ENCODE results near the gene DTX3. TPM values are rescaled to one million over a fixed set of nuclear protein-coding genes. Genes with fewer than 3 reads are reported as not detected.

The DTX3 gene
- total RNA-seq, 1 donor from 2014 or later: 29.9 TPM

- H3K4me1 Mint-ChIP-seq (ENCODE audit: unreplicated experiment): peaks cover 19% of the 10 kb centered on the region
- H3K27ac Mint-ChIP-seq (ENCODE audit: unreplicated experiment): no peak overlapping the region
- no peak for TF ChIP-seq CTCF (IDR thresholded peaks at IDR 0.05)
- H3K36me3 Mint-ChIP-seq (ENCODE audit: unreplicated experiment): peaks cover 24% of the 10 kb centered on the region
- no peaks in the 10 kb centered on the region for H3K27me3 Mint-ChIP-seq (ENCODE audit: unreplicated experiment)
- H3K9me3 Mint-ChIP-seq (ENCODE audit: unreplicated experiment): no peaks in the 10 kb centered on the region
- no peak overlapping the region for H3K4me3 Mint-ChIP-seq (ENCODE audit: unreplicated experiment)
- DNase-seq (ENCODE audit: extremely low spot score, unreplicated experiment): no peak
Measured at GRCh38 chr12:57593187-57593586, 11.4 kb upstream of the DTX3 start.

- Mint-ChIP-seq H3K36me3 (ENCODE audit: unreplicated experiment) (peaks cover 54% of the 10 kb centered on the region), H3K4me3 (ENCODE audit: unreplicated experiment) (no peak overlapping the region)
Measured at GRCh38 chr12:57600395-57600794, 4.2 kb upstream of the DTX3 start.

GRCh38 chr12:57602544-57602943 lies 2.1 kb upstream of the DTX3 start:
- DNase-seq (ENCODE audit: extremely low spot score, unreplicated experiment): no peak
- Mint-ChIP-seq H3K36me3 (ENCODE audit: unreplicated experiment) (peaks cover 41% of the 10 kb centered on the region), H3K4me3 (ENCODE audit: unreplicated experiment) (no peak overlapping the region), H3K27me3 (ENCODE audit: unreplicated experiment) (peaks cover 2% of the 10 kb centered on the region), H3K9me3 (ENCODE audit: unreplicated experiment) (no peaks in the 10 kb centered on the region), H3K27ac (ENCODE audit: unreplicated experiment) (no peak overlapping the region), H3K4me1 (ENCODE audit: unreplicated experiment) (peaks cover 25% of the 10 kb centered on the region)
- TF ChIP-seq CTCF (IDR thresholded peaks at IDR 0.05): no peak

More at GRCh38 chr12:57600395-57600794, 4.2 kb upstream of the DTX3 start:
- Mint-ChIP-seq H3K27me3 (ENCODE audit: unreplicated experiment) (no peaks in the 10 kb centered on the region), H3K4me1 (ENCODE audit: unreplicated experiment) (peaks cover 20% of the 10 kb centered on the region), H3K9me3 (ENCODE audit: unreplicated experiment) (no peaks in the 10 kb centered on the region), H3K27ac (ENCODE audit: unreplicated experiment) (no peak overlapping the region)
- no peak for DNase-seq (ENCODE audit: extremely low spot score, unreplicated experiment)
- TF ChIP-seq CTCF (IDR thresholded peaks at IDR 0.05): no peak

GRCh38 chr12:57603324-57603723 lies 1.3 kb upstream of the DTX3 start:
- DNase-seq (ENCODE audit: extremely low spot score, unreplicated experiment): no peak
- peak overlapping the region; percentile 93 for H3K27ac Mint-ChIP-seq (ENCODE audit: unreplicated experiment)
- peaks cover 38% of the 10 kb centered on the region for H3K36me3 Mint-ChIP-seq (ENCODE audit: unreplicated experiment)
- no peak for TF ChIP-seq CTCF (IDR thresholded peaks at IDR 0.05)
- peaks cover 2% of the 10 kb centered on the region for H3K27me3 Mint-ChIP-seq (ENCODE audit: unreplicated experiment)
- H3K4me3 Mint-ChIP-seq (ENCODE audit: unreplicated experiment): no peak overlapping the region
- peaks cover 25% of the 10 kb centered on the region for H3K4me1 Mint-ChIP-seq (ENCODE audit: unreplicated experiment)
- H3K9me3 Mint-ChIP-seq (ENCODE audit: unreplicated experiment): no peaks in the 10 kb centered on the region

GRCh38 chr12:57603815-57604453 lies 690 bp upstream of the DTX3 start:
- peak overlapping the region; percentile 93 for H3K27ac Mint-ChIP-seq (ENCODE audit: unreplicated experiment)
- DNase-seq (ENCODE audit: extremely low spot score, unreplicated experiment): no peak
- no peak for TF ChIP-seq CTCF (IDR thresholded peaks at IDR 0.05)
- no peaks in the 10 kb centered on the region for H3K9me3 Mint-ChIP-seq (ENCODE audit: unreplicated experiment)
- peaks cover 25% of the 10 kb centered on the region for H3K4me1 Mint-ChIP-seq (ENCODE audit: unreplicated experiment)
- peaks cover 2% of the 10 kb centered on the region for H3K27me3 Mint-ChIP-seq (ENCODE audit: unreplicated experiment)
- H3K4me3 Mint-ChIP-seq (ENCODE audit: unreplicated experiment): peak overlapping the region; percentile 79
- peaks cover 34% of the 10 kb centered on the region for H3K36me3 Mint-ChIP-seq (ENCODE audit: unreplicated experiment)
